GM21576 (cell line): ENCODE measurements around the gene LMBR1.
"Not testable (repeated sequence)": the region's sequence is repeated elsewhere in the genome, so short reads cannot be mapped to it uniquely, and the experiment has no call there.

Source experiments
- ATAC-seq: cut with Tn5 transposase; IDR thresholded peaks from one replicate; pipeline ENCODE4 v1.9.1; 2021; ENCODE audit warnings: mild to moderate bottlenecking, moderate library complexity; ENCODE audit not compliant: unreplicated experiment

LMBR1 gene

GRCh38 chr7:156662277-156662676, 230.7 kb downstream of the LMBR1 start:
- no peak for ATAC-seq

GRCh38 chr7:156661637-156662036, 231.3 kb downstream of the LMBR1 start:
- ATAC-seq = no peak

- ATAC-seq = no peak
Observed at GRCh38 chr7:156659961-156660360, 233.0 kb downstream of the LMBR1 start.

GRCh38 chr7:156659203-156659602, 233.8 kb downstream of the LMBR1 start:
- no peak for ATAC-seq

GRCh38 chr7:156657681-156658080, 235.3 kb downstream of the LMBR1 start:
- ATAC-seq = no peak

- peak; percentile 42 for ATAC-seq
Observed at GRCh38 chr7:156656598-156656997, 236.4 kb downstream of the LMBR1 start.

- ATAC-seq = no peak
Observed at GRCh38 chr7:156655983-156656382, 237.0 kb downstream of the LMBR1 start.

GRCh38 chr7:156655251-156655650, 237.7 kb downstream of the LMBR1 start:
- ATAC-seq = no peak

GRCh38 chr7:156654511-156655234, 238.3 kb downstream of the LMBR1 start:
- no peak for ATAC-seq

GRCh38 chr7:156652886-156653568, 240.0 kb downstream of the LMBR1 start:
- no peak for ATAC-seq

GRCh38 chr7:156651474-156651873, 241.5 kb downstream of the LMBR1 start:
- ATAC-seq = no peak

- ATAC-seq = no peak
Observed at GRCh38 chr7:156650042-156650441, 242.9 kb downstream of the LMBR1 start.

- not testable (repeated sequence) for ATAC-seq
Observed at GRCh38 chr7:156647330-156647729, 245.7 kb downstream of the LMBR1 start.

- no peak for ATAC-seq
Observed at GRCh38 chr7:156642306-156643045, 250.5 kb downstream of the LMBR1 start.

- peak; percentile 55 for ATAC-seq
Observed at GRCh38 chr7:156640949-156641485, 252.0 kb downstream of the LMBR1 start.

GRCh38 chr7:156640257-156640948, 252.6 kb downstream of the LMBR1 start, which contains the start of gene RNF32:
Gene RNF32, plus strand, starts transcription at chr7:156640774. Its CDS starts 3,104 bp downstream, at chr7:156643878.
- peak; percentile 86 for ATAC-seq

GRCh38 chr7:156639426-156640256, 253.3 kb downstream of the LMBR1 start:
- no peak for ATAC-seq

- no peak for ATAC-seq
Observed at GRCh38 chr7:156638443-156639077, 254.4 kb downstream of the LMBR1 start.

- ATAC-seq = not testable (repeated sequence)
Observed at GRCh38 chr7:156637093-156637492, 255.9 kb downstream of the LMBR1 start.
